ENCODE results near the gene PLEKHA8.

- TF ChIP-seq GATA2 (IDR thresholded peaks at IDR 0.05; ENCODE audit: low read depth, low read length) (no peak), GATA3 (IDR thresholded peaks at IDR 0.05; ENCODE audit: low read depth, low read length) (no peak)
Measured at GRCh38 chr7:30020535-30020934, 7.7 kb upstream of the PLEKHA8 start.
